Measurements from ENCODE around the gene ARHGEF6.

Gene ARHGEF6

GRCh38 chrX:136674270-136674985 lies 106.3 kb downstream of the ARHGEF6 start:
- no peak overlapping the region for H3K9ac ChIP-seq (ENCODE audit: low read depth in 1 of 2, low read length in 2 of 2)
- no peak overlapping the region for H3K27ac ChIP-seq (ENCODE audit: low read depth in 2 of 2, low read length in 2 of 2)
- no peak overlapping the region for H3K4me3 ChIP-seq (ENCODE audit: low read length in 2 of 2)
- H3K4me1 ChIP-seq (ENCODE audit: control insufficient read depth in 2 of 2, insufficient read depth in 2 of 2, low read length in 2 of 2): no peaks in the 10 kb centered on the region
- no peaks in the 10 kb centered on the region for H3K9me3 ChIP-seq (ENCODE audit: control insufficient read depth in 2 of 2, low read length in 2 of 2)
- no peaks in the 10 kb centered on the region for H3K27me3 ChIP-seq (ENCODE audit: control insufficient read depth in 2 of 2, insufficient read depth in 2 of 2, low read length in 2 of 2)
- no peaks in the 10 kb centered on the region for H3K36me3 ChIP-seq (ENCODE audit: control insufficient read depth in 2 of 2, insufficient read depth in 2 of 2, low read length in 2 of 2)

GRCh38 chrX:136671006-136671610 lies 109.6 kb downstream of the ARHGEF6 start:
- H3K27ac ChIP-seq (ENCODE audit: low read depth in 2 of 2, low read length in 2 of 2): no peak overlapping the region
- no peaks in the 10 kb centered on the region for H3K4me1 ChIP-seq (ENCODE audit: control insufficient read depth in 2 of 2, insufficient read depth in 2 of 2, low read length in 2 of 2)
- H3K27me3 ChIP-seq (ENCODE audit: control insufficient read depth in 2 of 2, insufficient read depth in 2 of 2, low read length in 2 of 2): no peaks in the 10 kb centered on the region
- no peaks in the 10 kb centered on the region for H3K9me3 ChIP-seq (ENCODE audit: control insufficient read depth in 2 of 2, low read length in 2 of 2)
- no peaks in the 10 kb centered on the region for H3K36me3 ChIP-seq (ENCODE audit: control insufficient read depth in 2 of 2, insufficient read depth in 2 of 2, low read length in 2 of 2)
- H3K4me3 ChIP-seq (ENCODE audit: low read length in 2 of 2): no peak overlapping the region
- H3K9ac ChIP-seq (ENCODE audit: low read depth in 1 of 2, low read length in 2 of 2): no peak overlapping the region

GRCh38 chrX:136667446-136668168 lies 113.1 kb downstream of the ARHGEF6 start:
- H3K9ac ChIP-seq (ENCODE audit: low read depth in 1 of 2, low read length in 2 of 2): no peak overlapping the region
- H3K4me3 ChIP-seq (ENCODE audit: low read length in 2 of 2): no peak overlapping the region
- H3K27ac ChIP-seq (ENCODE audit: low read depth in 2 of 2, low read length in 2 of 2): no peak overlapping the region
- no peaks in the 10 kb centered on the region for H3K4me1 ChIP-seq (ENCODE audit: control insufficient read depth in 2 of 2, insufficient read depth in 2 of 2, low read length in 2 of 2)
- H3K27me3 ChIP-seq (ENCODE audit: control insufficient read depth in 2 of 2, insufficient read depth in 2 of 2, low read length in 2 of 2): no peaks in the 10 kb centered on the region
- H3K9me3 ChIP-seq (ENCODE audit: control insufficient read depth in 2 of 2, low read length in 2 of 2): no peaks in the 10 kb centered on the region
- H3K36me3 ChIP-seq (ENCODE audit: control insufficient read depth in 2 of 2, insufficient read depth in 2 of 2, low read length in 2 of 2): no peaks in the 10 kb centered on the region

GRCh38 chrX:136666088-136666487 lies 114.6 kb downstream of the ARHGEF6 start:
- no peak overlapping the region for H3K27ac ChIP-seq (ENCODE audit: low read depth in 2 of 2, low read length in 2 of 2)
- H3K4me3 ChIP-seq (ENCODE audit: low read length in 2 of 2): no peak overlapping the region
- H3K27me3 ChIP-seq (ENCODE audit: control insufficient read depth in 2 of 2, insufficient read depth in 2 of 2, low read length in 2 of 2): no peaks in the 10 kb centered on the region
- no peaks in the 10 kb centered on the region for H3K36me3 ChIP-seq (ENCODE audit: control insufficient read depth in 2 of 2, insufficient read depth in 2 of 2, low read length in 2 of 2)
- no peaks in the 10 kb centered on the region for H3K9me3 ChIP-seq (ENCODE audit: control insufficient read depth in 2 of 2, low read length in 2 of 2)
- no peaks in the 10 kb centered on the region for H3K4me1 ChIP-seq (ENCODE audit: control insufficient read depth in 2 of 2, insufficient read depth in 2 of 2, low read length in 2 of 2)
- H3K9ac ChIP-seq (ENCODE audit: low read depth in 1 of 2, low read length in 2 of 2): no peak overlapping the region

- no peaks in the 10 kb centered on the region for H3K9me3 ChIP-seq (ENCODE audit: control insufficient read depth in 2 of 2, low read length in 2 of 2)
- H3K4me3 ChIP-seq (ENCODE audit: low read length in 2 of 2): no peak overlapping the region
- H3K36me3 ChIP-seq (ENCODE audit: control insufficient read depth in 2 of 2, insufficient read depth in 2 of 2, low read length in 2 of 2): no peaks in the 10 kb centered on the region
- H3K27me3 ChIP-seq (ENCODE audit: control insufficient read depth in 2 of 2, insufficient read depth in 2 of 2, low read length in 2 of 2): no peaks in the 10 kb centered on the region
- no peaks in the 10 kb centered on the region for H3K4me1 ChIP-seq (ENCODE audit: control insufficient read depth in 2 of 2, insufficient read depth in 2 of 2, low read length in 2 of 2)
- no peak overlapping the region for H3K9ac ChIP-seq (ENCODE audit: low read depth in 1 of 2, low read length in 2 of 2)
- peak overlapping the region in 1 of 2 donors; percentile 18 for H3K27ac ChIP-seq (ENCODE audit: low read depth in 2 of 2, low read length in 2 of 2)
Measured at GRCh38 chrX:136665258-136665900, 115.4 kb downstream of the ARHGEF6 start.

- Histone ChIP-seq H3K9ac (ENCODE audit: low read depth in 1 of 2, low read length in 2 of 2) (no peak overlapping the region), H3K4me1 (ENCODE audit: control insufficient read depth in 2 of 2, insufficient read depth in 2 of 2, low read length in 2 of 2) (no peaks in the 10 kb centered on the region), H3K4me3 (ENCODE audit: low read length in 2 of 2) (no peak overlapping the region), H3K9me3 (ENCODE audit: control insufficient read depth in 2 of 2, low read length in 2 of 2) (no peaks in the 10 kb centered on the region), H3K27me3 (ENCODE audit: control insufficient read depth in 2 of 2, insufficient read depth in 2 of 2, low read length in 2 of 2) (no peaks in the 10 kb centered on the region), H3K27ac (ENCODE audit: low read depth in 2 of 2, low read length in 2 of 2) (no peak overlapping the region), H3K36me3 (ENCODE audit: control insufficient read depth in 2 of 2, insufficient read depth in 2 of 2, low read length in 2 of 2) (no peaks in the 10 kb centered on the region)
Measured at GRCh38 chrX:136662976-136663375, 117.8 kb downstream of the ARHGEF6 start.

GRCh38 chrX:136662104-136662503 lies 118.6 kb downstream of the ARHGEF6 start:
- Histone ChIP-seq H3K27ac (ENCODE audit: low read depth in 2 of 2, low read length in 2 of 2) (no peak overlapping the region), H3K4me1 (ENCODE audit: control insufficient read depth in 2 of 2, insufficient read depth in 2 of 2, low read length in 2 of 2) (no peaks in the 10 kb centered on the region), H3K27me3 (ENCODE audit: control insufficient read depth in 2 of 2, insufficient read depth in 2 of 2, low read length in 2 of 2) (no peaks in the 10 kb centered on the region)

GRCh38 chrX:136660896-136661295 lies 119.8 kb downstream of the ARHGEF6 start:
- no peaks in the 10 kb centered on the region for H3K27me3 ChIP-seq (ENCODE audit: control insufficient read depth in 2 of 2, insufficient read depth in 2 of 2, low read length in 2 of 2)
- H3K27ac ChIP-seq (ENCODE audit: low read depth in 2 of 2, low read length in 2 of 2): no peak overlapping the region
- no peaks in the 10 kb centered on the region for H3K9me3 ChIP-seq (ENCODE audit: control insufficient read depth in 2 of 2, low read length in 2 of 2)
- no peaks in the 10 kb centered on the region for H3K36me3 ChIP-seq (ENCODE audit: control insufficient read depth in 2 of 2, insufficient read depth in 2 of 2, low read length in 2 of 2)
- H3K9ac ChIP-seq (ENCODE audit: low read depth in 1 of 2, low read length in 2 of 2): no peak overlapping the region
- no peak overlapping the region for H3K4me3 ChIP-seq (ENCODE audit: low read length in 2 of 2)
- H3K4me1 ChIP-seq (ENCODE audit: control insufficient read depth in 2 of 2, insufficient read depth in 2 of 2, low read length in 2 of 2): no peaks in the 10 kb centered on the region

More at GRCh38 chrX:136662104-136662503, 118.6 kb downstream of the ARHGEF6 start:
- H3K4me3 ChIP-seq (ENCODE audit: low read length in 2 of 2): no peak overlapping the region
- H3K9me3 ChIP-seq (ENCODE audit: control insufficient read depth in 2 of 2, low read length in 2 of 2): no peaks in the 10 kb centered on the region
- no peaks in the 10 kb centered on the region for H3K36me3 ChIP-seq (ENCODE audit: control insufficient read depth in 2 of 2, insufficient read depth in 2 of 2, low read length in 2 of 2)
- H3K9ac ChIP-seq (ENCODE audit: low read depth in 1 of 2, low read length in 2 of 2): no peak overlapping the region

- Histone ChIP-seq H3K4me3 (ENCODE audit: low read length in 2 of 2) (no peak overlapping the region), H3K27ac (ENCODE audit: low read depth in 2 of 2, low read length in 2 of 2) (no peak overlapping the region), H3K4me1 (ENCODE audit: control insufficient read depth in 2 of 2, insufficient read depth in 2 of 2, low read length in 2 of 2) (no peaks in the 10 kb centered on the region), H3K27me3 (ENCODE audit: control insufficient read depth in 2 of 2, insufficient read depth in 2 of 2, low read length in 2 of 2) (no peaks in the 10 kb centered on the region), H3K9me3 (ENCODE audit: control insufficient read depth in 2 of 2, low read length in 2 of 2) (no peaks in the 10 kb centered on the region), H3K36me3 (ENCODE audit: control insufficient read depth in 2 of 2, insufficient read depth in 2 of 2, low read length in 2 of 2) (no peaks in the 10 kb centered on the region), H3K9ac (ENCODE audit: low read depth in 1 of 2, low read length in 2 of 2) (no peak overlapping the region)
Measured at GRCh38 chrX:136659174-136659573, 121.6 kb downstream of the ARHGEF6 start.

GRCh38 chrX:136658151-136658550 lies 122.6 kb downstream of the ARHGEF6 start:
- Histone ChIP-seq H3K27ac (ENCODE audit: low read depth in 2 of 2, low read length in 2 of 2) (no peak overlapping the region), H3K9me3 (ENCODE audit: control insufficient read depth in 2 of 2, low read length in 2 of 2) (no peaks in the 10 kb centered on the region), H3K36me3 (ENCODE audit: control insufficient read depth in 2 of 2, insufficient read depth in 2 of 2, low read length in 2 of 2) (no peaks in the 10 kb centered on the region), H3K27me3 (ENCODE audit: control insufficient read depth in 2 of 2, insufficient read depth in 2 of 2, low read length in 2 of 2) (no peaks in the 10 kb centered on the region), H3K9ac (ENCODE audit: low read depth in 1 of 2, low read length in 2 of 2) (no peak overlapping the region), H3K4me3 (ENCODE audit: low read length in 2 of 2) (no peak overlapping the region), H3K4me1 (ENCODE audit: control insufficient read depth in 2 of 2, insufficient read depth in 2 of 2, low read length in 2 of 2) (no peaks in the 10 kb centered on the region)
